MCF 10A (cell line): ENCODE data around the gene TEX28. TPM values are rescaled to one million over a fixed set of nuclear protein-coding genes. Genes with fewer than 3 reads are reported as not detected.
"Not testable (repeated sequence)": the region's sequence is repeated elsewhere in the genome, so short reads cannot be mapped to it uniquely, and the experiment has no call there.

Experiments used
- BruUV-seq: library from RNA; stranded (reverse); fragments of 400-500 nt; replicated peaks from 2 replicates; lab custom pipeline; 2021; lab: Mats Ljungman, UMichigan
- CTCF ChIA-PET: fragments of 300-600 bp; sonication (Branson Sonifier 250); formaldehyde crosslinking; extraction: SDS; loops from one replicate; lab custom pipeline; 2021; ENCODE audit warnings: antibody characterized with exemption, inconsistent platforms; lab: Yijun Ruan, JAX
- POLR2A ChIA-PET: fragments of 300-600, 350-650 bp; sonication (Branson Sonifier 250); formaldehyde crosslinking; extraction: SDS; loops from one replicate; lab custom pipeline; 2020; ENCODE audit warnings: antibody characterized with exemption, inconsistent platforms; lab: Yijun Ruan, JAX
- DNase-seq: peaks from one replicate; pipeline ENCODE4 v3.0.0-alpha.2; 2018; ENCODE audit not compliant: unreplicated experiment
- H3K27ac Mint-ChIP-seq: one replicate; pipeline ENCODE4 v1.8.0; 2022; ENCODE audit warnings: mild to moderate bottlenecking, low read depth, mixed read lengths; ENCODE audit not compliant: unreplicated experiment
- H3K27me3 Mint-ChIP-seq: one replicate; pipeline ENCODE4 v1.8.0; 2022; ENCODE audit warnings: mixed read lengths; ENCODE audit not compliant: insufficient read depth, unreplicated experiment
- H3K36me3 Mint-ChIP-seq: one replicate; pipeline ENCODE4 v1.8.0; 2022; ENCODE audit warnings: mild to moderate bottlenecking, moderate library complexity, mixed read lengths; ENCODE audit not compliant: insufficient read depth, unreplicated experiment
- H3K4me1 Mint-ChIP-seq: one replicate; pipeline ENCODE4 v1.8.0; 2022; ENCODE audit warnings: mixed read lengths; ENCODE audit not compliant: insufficient read depth, unreplicated experiment
- H3K4me3 Mint-ChIP-seq: one replicate; pipeline ENCODE4 v1.8.0; 2022; ENCODE audit warnings: mild to moderate bottlenecking, moderate library complexity, mixed read lengths; ENCODE audit not compliant: unreplicated experiment
- H3K9me3 Mint-ChIP-seq: one replicate; pipeline ENCODE4 v1.8.0; 2022; ENCODE audit warnings: mixed read lengths; ENCODE audit not compliant: unreplicated experiment
- intact Hi-C: fragments of 100-400 bp; cut with micrococcal nuclease; formaldehyde crosslinking; loops from 2 replicates; pipeline ENCODE4 v1.14.1; 2022
- total RNA-seq: library from RNA; stranded (reverse); gene quantifications from 2 replicates; pipeline ENCODE4 v1.2.3, GENCODE V29; 2022

TEX28 gene
- total RNA-seq, 1 experiment from 2014 or later: not detected

GRCh38 chrX:154231443-154231842, 63.5 kb downstream of the TEX28 start:
- H3K9me3 Mint-ChIP-seq, DNase-seq, H3K27me3 Mint-ChIP-seq, H3K4me1 Mint-ChIP-seq, intact Hi-C loops, H3K27ac Mint-ChIP-seq, BruUV-seq, POLR2A ChIA-PET, CTCF ChIA-PET, H3K4me3 Mint-ChIP-seq, H3K36me3 Mint-ChIP-seq: not testable (repeated sequence)

- BruUV-seq, H3K4me3 Mint-ChIP-seq, CTCF ChIA-PET, H3K9me3 Mint-ChIP-seq, intact Hi-C loops, POLR2A ChIA-PET, H3K27me3 Mint-ChIP-seq, H3K4me1 Mint-ChIP-seq, DNase-seq, H3K27ac Mint-ChIP-seq, H3K36me3 Mint-ChIP-seq: not testable (repeated sequence)
Observed at GRCh38 chrX:154226706-154227105, 68.2 kb downstream of the TEX28 start.

- H3K27me3 Mint-ChIP-seq, H3K4me3 Mint-ChIP-seq: not testable (repeated sequence)
Observed at GRCh38 chrX:154225292-154225691, 69.6 kb downstream of the TEX28 start.

More at GRCh38 chrX:154225292-154225691, 69.6 kb downstream of the TEX28 start:
- intact Hi-C loops, CTCF ChIA-PET, BruUV-seq, H3K9me3 Mint-ChIP-seq, H3K4me1 Mint-ChIP-seq, H3K36me3 Mint-ChIP-seq, H3K27ac Mint-ChIP-seq, POLR2A ChIA-PET, DNase-seq: not testable (repeated sequence)

Other genes with a start within 250 kb of the TEX28 start
- 46.9 and 47.2 TPM in 2 replicates for gene MECP2, start 197.4 kb downstream of the TEX28 start, total RNA-seq
- not detected in 2 replicates for gene OPN1LW, start 150.9 kb downstream of the TEX28 start, total RNA-seq
- not detected in 2 replicates for gene OPN1MW, start 112.5 kb downstream of the TEX28 start, total RNA-seq
- not detected in 2 replicates for gene OPN1MW2, start 75.4 kb downstream of the TEX28 start, total RNA-seq
- gene OPN1MW3, start 37.5 kb downstream of the TEX28 start, total RNA-seq: not detected in 2 replicates
- gene TKTL1, start 671 bp upstream of the TEX28 start, total RNA-seq: not detected in 2 replicates
- 1,218 and 1,231 TPM in 2 replicates for gene FLNA, start 79.5 kb upstream of the TEX28 start, total RNA-seq
- 94.5 and 107 TPM in 2 replicates for gene EMD, start 84.2 kb upstream of the TEX28 start, total RNA-seq
- gene RPL10, start 103.3 kb upstream of the TEX28 start, total RNA-seq: 3,490 and 3,785 TPM in 2 replicates
- 20.5 and 21.2 TPM in 2 replicates for gene DNASE1L1, start 114.1 kb upstream of the TEX28 start, total RNA-seq
- 48.0 and 59.1 TPM in 2 replicates for gene TAFAZZIN, start 116.4 kb upstream of the TEX28 start, total RNA-seq
- 48.7 and 57.0 TPM in 2 replicates for gene ATP6AP1, start 133.6 kb upstream of the TEX28 start, total RNA-seq
- 89.9 and 121 TPM in 2 replicates for gene GDI1, start 142.0 kb upstream of the TEX28 start, total RNA-seq
- gene FAM50A, start 149.0 kb upstream of the TEX28 start, total RNA-seq: 62.1 and 88.7 TPM in 2 replicates
- gene PLXNA3, start 163.2 kb upstream of the TEX28 start, total RNA-seq: 47.6 and 48.0 TPM in 2 replicates
- 17.8 and 21.1 TPM in 2 replicates for gene LAGE3, start 184.2 kb upstream of the TEX28 start, total RNA-seq
- gene UBL4A, start 191.5 kb upstream of the TEX28 start, total RNA-seq: 26.7 and 27.9 TPM in 2 replicates
- gene SLC10A3, start 195.5 kb upstream of the TEX28 start, total RNA-seq: 17.9 and 21.2 TPM in 2 replicates
- gene FAM3A, start 221.1 kb upstream of the TEX28 start, total RNA-seq: 40.9 and 45.3 TPM in 2 replicates